GM18873 (cell line): Measurements from ENCODE around the gene OR5B21.

Source experiments
- ATAC-seq: cut with Tn5 transposase; IDR thresholded peaks from one replicate; pipeline ENCODE4 v1.9.1; 2021; ENCODE audit warnings: mild to moderate bottlenecking, moderate library complexity, moderate number of reproducible peaks; ENCODE audit not compliant: unreplicated experiment, low FRiP score

The OR5B21 gene

DNA sequence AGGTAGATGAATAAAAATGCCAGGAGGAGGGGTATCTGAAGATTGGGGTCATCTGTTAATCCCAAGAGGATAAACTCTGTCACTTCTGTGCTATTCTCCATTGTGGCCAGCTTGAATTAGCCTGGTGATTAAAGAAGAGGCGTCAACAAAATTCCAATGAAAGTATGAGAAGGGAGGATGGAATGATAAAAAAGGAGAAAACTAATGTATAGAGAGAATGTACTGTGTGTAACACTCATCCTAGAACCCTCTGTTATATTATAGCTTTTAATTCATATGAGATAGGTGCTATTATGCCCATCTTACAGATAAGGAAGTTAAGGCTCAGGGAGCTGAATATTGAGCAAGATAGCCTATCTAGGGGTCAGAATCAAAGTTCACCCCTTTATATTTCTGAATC lies at the start of gene OR5B21:
OR5B21 (minus strand) TSS at position 101 of the 400 bp plus-strand sequence; CDS start at position 101, 0 bp downstream.
- ATAC-seq: no peak

- ATAC-seq: no peak
Measured at GRCh38 chr11:58549644-58550043, 41.7 kb upstream of the OR5B21 start.

GRCh38 chr11:58546841-58547240 lies 38.9 kb upstream of the OR5B21 start:
- ATAC-seq: no peak

DNA sequence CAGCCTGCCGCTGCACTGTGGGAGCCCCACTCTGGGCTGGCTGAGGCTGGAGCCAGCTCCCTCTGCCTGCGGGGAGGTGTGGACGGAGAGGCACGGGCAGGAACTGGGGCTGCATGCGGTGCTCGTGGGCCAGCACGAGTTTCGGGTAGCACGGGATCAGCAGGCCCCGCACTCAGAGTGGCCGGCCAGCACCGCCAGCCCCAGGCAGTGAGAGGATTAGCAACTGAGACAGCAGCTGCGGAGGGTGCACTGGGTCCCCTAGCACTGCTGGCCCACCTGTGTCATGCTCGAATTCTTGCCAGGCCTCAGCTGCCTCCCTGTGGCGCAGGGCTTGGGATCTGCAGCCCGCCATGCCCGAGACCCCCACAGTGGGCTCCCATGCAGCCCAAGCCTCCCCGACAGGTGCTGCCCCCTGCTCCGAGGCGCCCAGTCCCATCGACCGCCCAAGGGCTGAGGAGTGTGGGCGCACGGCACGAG lies 24.0 kb upstream of the OR5B21 start:
- no peak for ATAC-seq

- ATAC-seq: no peak
Measured at GRCh38 chr11:58530236-58530635, 22.3 kb upstream of the OR5B21 start.

GRCh38 chr11:58527429-58527828 lies 19.5 kb upstream of the OR5B21 start:
- no peak for ATAC-seq

DNA sequence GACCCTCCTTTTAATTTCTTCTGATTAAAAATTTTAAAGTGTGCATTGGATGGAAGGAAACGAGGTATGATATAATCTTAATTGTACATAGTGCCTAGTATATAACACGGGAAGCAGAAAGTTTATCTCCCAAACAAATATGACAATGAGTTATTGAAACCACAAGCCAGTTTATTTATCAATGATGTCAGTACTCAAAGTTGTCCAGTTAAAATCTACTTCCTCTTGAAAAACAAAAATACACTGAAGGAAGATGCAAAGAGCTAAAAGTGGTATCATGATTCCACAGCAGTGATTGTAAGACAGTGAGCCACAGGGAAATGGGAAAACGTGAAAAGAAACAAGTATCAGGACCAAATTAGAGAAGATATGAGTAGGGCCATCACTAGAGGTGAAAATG lies 18.8 kb upstream of the OR5B21 start:
- ATAC-seq: no peak

GRCh38 chr11:58525037-58525614 lies 17.2 kb upstream of the OR5B21 start:
- peak; percentile 80 for ATAC-seq

DNA sequence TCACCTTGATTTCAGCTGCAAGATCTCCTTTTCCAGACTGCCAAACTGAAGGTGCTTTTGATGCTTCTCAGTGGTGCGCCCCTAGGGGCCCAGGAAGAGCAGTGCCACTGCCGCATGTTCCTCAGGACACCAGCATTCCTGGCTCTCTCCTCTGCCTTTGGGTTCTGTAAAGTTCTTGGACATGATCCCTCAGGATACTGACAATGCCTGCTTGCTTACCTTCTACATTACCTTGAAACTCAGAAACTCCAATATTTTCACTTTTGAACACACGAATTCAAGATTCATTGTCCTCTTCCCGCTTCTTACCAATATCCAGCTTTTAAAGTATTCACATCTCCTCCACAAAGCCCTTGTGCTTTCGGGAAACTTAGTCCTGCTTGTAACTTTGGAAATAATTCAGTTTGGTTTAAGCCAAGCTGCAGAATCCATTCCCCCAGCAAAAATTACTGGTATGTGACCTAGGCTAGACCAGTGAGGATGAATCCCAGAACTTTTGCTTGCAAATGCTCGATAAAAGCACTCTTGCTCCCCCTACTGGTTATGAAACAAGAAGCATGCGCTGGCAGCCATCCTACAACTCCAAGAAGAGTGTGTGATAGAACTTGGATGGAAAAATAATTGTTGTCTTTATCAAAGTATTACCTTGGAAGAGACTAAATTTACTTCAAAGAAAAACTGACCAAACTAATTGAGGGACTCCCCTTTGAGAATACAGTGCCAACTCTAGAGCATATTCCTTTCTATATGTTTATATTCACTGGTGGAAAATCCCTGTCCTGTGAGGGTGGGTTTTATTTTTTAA lies 16.5 kb upstream of the OR5B21 start:
- peak; percentile 23 for ATAC-seq

- ATAC-seq: no peak
Measured at GRCh38 chr11:58513747-58514367, 6.0 kb upstream of the OR5B21 start.

DNA sequence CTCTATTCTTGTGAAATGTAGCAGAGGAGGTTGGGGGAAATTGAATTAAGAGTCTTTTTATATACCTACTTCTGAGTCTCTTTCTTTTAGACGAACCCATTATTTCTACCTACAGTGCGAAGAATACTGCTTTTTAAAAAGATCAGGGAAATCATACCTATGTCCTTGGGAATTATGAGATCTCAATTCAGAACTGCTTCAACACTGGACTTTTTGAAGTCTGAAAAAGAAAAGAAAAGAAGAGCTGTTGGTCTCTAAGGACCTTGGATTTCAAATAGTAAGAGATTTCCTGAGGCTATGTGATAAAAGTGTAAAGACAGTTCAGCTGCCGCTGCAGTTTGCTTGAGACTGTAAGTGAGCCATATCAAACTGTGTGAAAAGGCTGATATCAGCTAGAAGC lies 3.7 kb upstream of the OR5B21 start:
- no peak for ATAC-seq

- ATAC-seq: no peak
Measured at GRCh38 chr11:58509748-58510147, 1.8 kb upstream of the OR5B21 start.

DNA sequence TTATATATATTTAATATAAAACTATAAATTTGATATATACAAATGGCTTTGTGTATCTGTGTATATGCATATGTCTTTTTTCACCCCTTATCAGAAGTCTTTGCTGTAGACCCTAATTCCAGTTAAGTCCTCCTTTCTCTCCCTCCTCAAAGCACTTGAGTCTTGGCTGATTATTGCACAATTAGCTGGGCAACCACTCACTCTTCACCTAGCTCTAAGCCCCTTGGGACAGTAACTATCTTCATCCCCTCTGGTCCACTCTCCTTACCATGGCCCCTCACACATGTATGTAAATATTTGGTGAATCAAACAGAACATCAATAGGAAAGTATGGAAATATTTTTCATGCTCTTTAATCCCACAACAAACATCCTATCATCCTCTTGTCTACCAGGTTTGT lies 909 bp upstream of the OR5B21 start:
- no peak for ATAC-seq

- no peak for ATAC-seq
Measured at GRCh38 chr11:58507355-58507754, 550 bp downstream of the OR5B21 start.

- no peak for ATAC-seq
Measured at GRCh38 chr11:58506935-58507334, 970 bp downstream of the OR5B21 start.

DNA sequence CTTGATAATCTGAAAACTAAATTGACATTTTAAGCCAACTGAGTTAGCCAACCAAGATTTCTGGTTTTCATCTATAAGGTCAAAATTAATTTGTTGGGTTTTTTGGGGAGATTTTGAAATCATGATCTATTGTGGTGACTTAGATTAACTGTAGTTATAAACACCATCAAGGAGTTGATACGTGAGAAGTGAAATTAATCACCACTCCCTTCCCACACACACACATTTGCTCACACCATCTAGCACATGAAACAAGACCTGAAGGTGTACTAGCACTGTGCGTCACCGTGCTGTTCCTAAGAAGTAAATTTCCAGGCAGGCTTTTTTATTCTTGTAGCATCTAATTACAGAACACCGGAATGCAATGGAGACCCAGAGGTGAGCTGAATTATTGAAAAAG lies 2.1 kb downstream of the OR5B21 start:
- ATAC-seq: no peak

GRCh38 chr11:58504232-58504631 lies 3.7 kb downstream of the OR5B21 start:
- no peak for ATAC-seq

DNA sequence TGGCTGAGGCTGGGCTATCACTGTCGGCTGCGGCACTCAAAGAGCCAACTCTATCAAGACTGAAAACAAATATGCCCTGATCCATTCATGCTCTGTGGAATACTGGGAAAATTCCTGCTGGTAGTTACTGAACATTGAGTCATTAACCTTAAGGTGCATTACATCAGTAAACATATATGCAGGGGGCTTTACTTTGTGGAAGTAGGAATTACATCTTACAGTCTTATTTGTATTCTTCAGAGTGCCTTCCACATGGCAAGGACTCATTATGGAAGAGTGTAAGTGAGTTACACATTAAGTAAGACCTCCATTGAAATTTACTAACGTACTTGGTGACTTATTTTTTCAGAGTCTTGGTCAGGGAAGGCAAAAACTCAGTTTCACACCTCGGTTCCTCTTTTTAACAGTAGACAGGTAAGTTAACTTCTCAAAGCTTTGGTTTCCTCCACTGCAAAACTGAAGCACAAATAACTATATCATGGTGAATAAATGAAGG lies 4.5 kb downstream of the OR5B21 start:
- peak; percentile 100 for ATAC-seq

DNA sequence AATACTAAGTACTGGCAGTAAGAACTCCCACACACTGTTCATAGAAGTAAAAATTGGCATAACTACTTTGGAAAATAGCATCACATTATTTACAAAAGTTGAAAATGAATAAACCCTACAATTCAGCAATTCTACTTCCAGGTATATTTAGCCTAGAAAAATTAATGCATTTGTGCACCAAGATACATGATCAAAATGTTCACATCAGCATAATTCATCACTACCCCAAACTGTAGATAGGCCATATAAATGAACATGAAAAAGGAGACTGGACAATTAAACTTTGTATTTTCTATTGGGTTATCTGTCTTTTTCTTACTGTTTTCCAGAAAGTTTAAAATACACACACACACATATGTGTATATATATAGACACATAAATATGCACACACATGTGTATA lies 5.9 kb downstream of the OR5B21 start:
- ATAC-seq: no peak

- ATAC-seq: no peak
Measured at GRCh38 chr11:58498464-58498863, 9.4 kb downstream of the OR5B21 start.

DNA sequence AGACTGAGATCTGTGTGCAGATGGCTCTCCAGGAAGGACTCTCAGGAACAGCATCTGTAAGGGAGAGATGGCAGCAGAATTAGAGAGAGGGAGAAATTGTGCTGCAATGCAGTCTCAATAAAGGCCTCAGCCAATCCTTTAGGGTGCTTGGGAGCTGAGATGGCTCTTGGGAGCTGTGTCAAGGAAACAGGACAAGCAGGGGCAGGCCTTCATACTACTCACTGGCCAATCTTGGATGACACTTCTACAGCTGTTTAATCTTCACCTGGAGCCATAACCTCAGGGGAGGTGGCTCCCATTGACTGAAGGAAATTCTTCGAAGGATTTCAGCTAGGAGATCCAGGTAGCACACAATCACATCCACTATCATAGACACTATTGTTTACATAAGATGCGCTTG lies 10.0 kb downstream of the OR5B21 start:
- ATAC-seq: no peak
